HUES48 (cell line): ENCODE results near the gene CAMSAP2.

Experiments used
- H3K27ac ChIP-seq: one replicate; pipeline ENCODE4 v1.7.0; 2013; ENCODE audit warnings: low read depth, low read length, inconsistent platforms
- H3K27me3 ChIP-seq: 2 replicates; pipeline ENCODE4 v1.6.1; 2013; ENCODE audit warnings: mild to moderate bottlenecking, low read length; ENCODE audit not compliant: control insufficient read depth, insufficient read depth
- H3K36me3 ChIP-seq: 2 replicates; pipeline ENCODE4 v1.6.1; 2013; ENCODE audit warnings: low read length; ENCODE audit not compliant: control insufficient read depth, insufficient read depth
- H3K4me1 ChIP-seq: 2 replicates; pipeline ENCODE4 v1.6.1; 2013; ENCODE audit warnings: mild to moderate bottlenecking, low read length; ENCODE audit not compliant: control insufficient read depth, insufficient read depth
- H3K4me3 ChIP-seq: 2 replicates; pipeline ENCODE4 v1.5.1; 2013; ENCODE audit warnings: mild to moderate bottlenecking, low read depth, low read length
- H3K9ac ChIP-seq: 2 replicates; pipeline ENCODE4 v1.6.1; 2013; ENCODE audit warnings: mild to moderate bottlenecking, low read depth, low read length, moderate library complexity
- H3K9me3 ChIP-seq: 2 replicates; pipeline ENCODE4 v1.6.1; 2013; ENCODE audit warnings: low read length; ENCODE audit not compliant: control insufficient read depth, insufficient read depth

The CAMSAP2 gene

DNA sequence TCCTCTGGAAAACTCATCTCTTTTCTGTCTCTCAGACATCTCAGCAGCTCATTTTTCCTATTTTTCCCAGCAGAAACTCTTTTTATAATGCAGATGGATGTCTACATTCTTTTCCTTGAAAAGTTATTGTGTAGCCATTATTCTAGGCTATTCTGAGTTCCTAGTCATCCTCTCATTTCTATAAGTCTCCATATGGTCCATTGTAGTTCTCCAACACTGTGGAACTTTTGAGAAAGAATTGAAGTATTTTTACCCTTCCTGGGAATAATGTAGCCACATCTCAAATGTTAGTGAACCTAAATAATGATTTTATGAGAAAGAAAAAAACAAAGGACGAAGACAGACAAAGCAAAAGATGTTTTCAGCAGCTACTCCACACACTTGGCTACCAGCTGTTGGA, 107.7 kb downstream of the CAMSAP2 start:
- peaks cover 63% of the 10 kb centered on the region for H3K36me3 ChIP-seq
- no peak overlapping the region for H3K9ac ChIP-seq
- peaks cover 12% of the 10 kb centered on the region; the same call in 1 of the 2 replicates for H3K4me1 ChIP-seq
- H3K9me3 ChIP-seq = no peaks in the 10 kb centered on the region
- no peaks in the 10 kb centered on the region for H3K27me3 ChIP-seq
- H3K4me3 ChIP-seq = no peak overlapping the region
- H3K27ac ChIP-seq = no peak overlapping the region

DNA sequence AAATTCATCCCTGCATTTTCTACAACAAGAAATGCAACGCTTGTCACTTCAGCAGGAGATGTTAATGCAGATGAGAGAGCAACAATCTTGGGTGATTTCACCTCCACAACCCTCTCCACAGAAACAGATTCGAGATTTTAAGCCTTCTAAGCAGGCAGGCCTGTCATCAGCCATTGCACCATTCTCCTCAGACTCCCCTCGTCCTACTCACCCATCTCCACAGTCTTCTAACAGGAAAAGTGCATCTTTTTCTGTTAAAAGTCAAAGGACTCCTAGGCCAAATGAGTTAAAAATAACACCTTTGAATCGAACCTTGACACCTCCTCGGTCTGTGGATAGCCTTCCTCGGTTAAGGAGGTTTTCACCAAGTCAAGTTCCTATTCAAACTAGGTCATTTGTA, 110.7 kb downstream of the CAMSAP2 start:
- H3K9ac ChIP-seq = no peak overlapping the region
- H3K27ac ChIP-seq = no peak overlapping the region
- peaks cover 77% of the 10 kb centered on the region for H3K36me3 ChIP-seq
- peaks cover 12% of the 10 kb centered on the region; the same call in 1 of the 2 replicates for H3K4me1 ChIP-seq
- no peaks in the 10 kb centered on the region for H3K27me3 ChIP-seq
- H3K4me3 ChIP-seq = no peak overlapping the region
- no peaks in the 10 kb centered on the region for H3K9me3 ChIP-seq

DNA sequence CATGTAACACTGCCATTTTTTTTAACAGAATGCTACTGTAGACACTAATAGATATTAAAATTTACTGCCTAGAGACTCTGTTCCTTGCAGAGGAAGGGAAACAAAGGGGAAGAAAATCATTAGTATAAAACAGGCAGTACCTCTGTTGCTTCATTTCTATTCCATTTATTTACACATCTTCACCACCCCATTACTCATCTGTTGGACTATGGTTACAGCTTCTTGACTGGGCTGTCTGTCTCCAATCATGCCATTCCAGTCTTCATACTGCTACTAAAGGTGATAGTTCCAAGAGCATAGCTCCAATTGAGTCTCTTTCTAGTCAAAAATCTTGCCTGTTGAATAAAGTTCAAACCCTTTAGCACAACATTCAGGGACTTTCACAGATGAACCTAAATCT, 111.9 kb downstream of the CAMSAP2 start:
- no peaks in the 10 kb centered on the region for H3K9me3 ChIP-seq
- H3K36me3 ChIP-seq = peaks cover 82% of the 10 kb centered on the region
- H3K9ac ChIP-seq = no peak overlapping the region
- H3K4me1 ChIP-seq = peaks cover 10% of the 10 kb centered on the region; the same call in 1 of the 2 replicates
- no peak overlapping the region for H3K27ac ChIP-seq
- no peak overlapping the region for H3K4me3 ChIP-seq
- H3K27me3 ChIP-seq = no peaks in the 10 kb centered on the region

DNA sequence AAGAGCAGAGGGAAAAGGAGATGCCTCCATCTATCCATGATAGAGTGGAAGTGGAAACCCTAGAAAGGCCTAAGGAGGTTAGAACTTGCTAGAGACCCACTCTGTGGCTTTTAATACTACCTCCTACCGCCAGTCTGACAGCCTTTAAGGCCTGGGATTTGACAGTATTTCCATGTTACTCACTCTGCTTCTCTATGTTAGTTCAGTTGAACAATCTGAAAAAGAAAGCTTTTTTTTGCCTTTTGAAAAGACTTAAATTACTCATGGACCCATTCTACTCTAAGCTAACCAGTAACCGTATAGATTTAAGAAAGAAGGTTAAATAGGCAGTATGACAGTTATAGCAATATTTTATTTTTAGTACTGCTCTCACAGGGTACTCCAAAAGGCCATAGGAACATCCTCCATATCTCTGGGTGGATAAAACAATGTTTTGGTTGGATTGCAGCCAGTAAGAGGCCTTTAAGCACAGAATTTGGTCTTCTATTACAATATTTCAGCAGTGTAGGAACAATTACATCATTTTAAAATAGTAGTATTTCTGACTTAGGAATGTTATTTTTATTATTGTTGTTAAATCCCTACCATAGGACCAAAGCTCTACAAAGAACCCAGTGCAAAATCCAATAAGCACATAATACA, 118.1 kb downstream of the CAMSAP2 start:
- Histone ChIP-seq H3K27me3 (no peaks in the 10 kb centered on the region), H3K36me3 (peaks cover 67% of the 10 kb centered on the region), H3K9ac (no peak overlapping the region)

DNA sequence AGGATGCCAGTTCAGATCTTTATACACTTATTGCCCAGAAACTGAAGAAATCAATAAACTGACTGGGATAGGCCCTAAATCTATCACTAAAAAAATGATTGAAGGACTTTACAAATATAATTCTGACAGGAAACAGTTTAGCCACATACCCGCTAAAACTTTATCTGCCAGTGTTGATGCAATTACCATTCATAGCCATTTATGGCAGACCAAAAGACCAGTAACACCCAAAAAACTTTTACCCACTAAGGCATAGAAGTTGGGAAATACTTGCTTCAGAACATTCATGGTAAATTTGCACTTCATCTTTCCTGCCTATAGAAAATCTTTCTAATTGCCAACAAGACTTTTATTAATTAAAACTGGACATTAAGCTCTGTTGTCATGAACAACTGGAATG, 119.1 kb downstream of the CAMSAP2 start:
- no peaks in the 10 kb centered on the region for H3K9me3 ChIP-seq
- no peak overlapping the region for H3K27ac ChIP-seq
- no peaks in the 10 kb centered on the region for H3K4me1 ChIP-seq
- no peaks in the 10 kb centered on the region for H3K27me3 ChIP-seq
- H3K36me3 ChIP-seq = peaks cover 58% of the 10 kb centered on the region
- H3K4me3 ChIP-seq = no peak overlapping the region
- H3K9ac ChIP-seq = no peak overlapping the region

More for the DNA sequence above, 118.1 kb downstream of the CAMSAP2 start:
- Histone ChIP-seq H3K4me1 (no peaks in the 10 kb centered on the region), H3K27ac (no peak overlapping the region), H3K4me3 (no peak overlapping the region), H3K9me3 (no peaks in the 10 kb centered on the region)

DNA sequence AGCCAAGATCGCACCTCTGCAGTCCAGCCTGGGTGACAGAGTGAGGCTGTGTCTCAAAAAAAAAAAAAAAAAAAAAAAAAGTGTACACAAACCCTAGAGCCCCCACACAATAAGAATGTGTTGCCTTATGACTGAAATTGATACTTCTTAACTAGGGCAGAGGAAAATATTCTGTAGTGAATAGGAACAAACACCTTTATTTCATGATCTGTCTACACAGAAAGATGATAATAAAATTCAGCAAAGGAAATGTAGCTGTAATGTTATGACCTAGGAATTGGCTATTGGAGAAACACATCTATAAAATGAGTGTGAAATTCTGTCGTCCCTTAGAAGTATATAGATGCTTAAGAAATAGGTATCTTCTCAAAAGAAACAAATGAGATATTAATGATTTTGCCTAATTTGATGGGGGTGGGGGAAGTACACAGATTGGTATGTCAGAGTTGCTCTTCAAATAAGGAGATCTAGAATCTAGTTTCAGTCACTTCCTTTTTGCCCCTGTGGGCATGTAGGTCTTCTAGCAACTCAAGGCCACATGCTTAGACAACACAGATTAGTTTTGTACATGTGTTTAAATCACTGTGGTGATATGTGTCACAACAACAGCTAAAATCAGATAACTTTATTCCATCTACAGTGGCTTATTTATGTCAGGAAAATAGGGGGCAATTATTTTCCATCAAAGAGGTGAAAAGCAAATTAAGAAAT, 123.4 kb downstream of the CAMSAP2 start:
- no peak overlapping the region for H3K27ac ChIP-seq
- H3K4me3 ChIP-seq = no peak overlapping the region
- H3K27me3 ChIP-seq = no peaks in the 10 kb centered on the region
- H3K9ac ChIP-seq = no peak overlapping the region
- H3K4me1 ChIP-seq = no peaks in the 10 kb centered on the region
- H3K36me3 ChIP-seq = peaks cover 20% of the 10 kb centered on the region
- no peaks in the 10 kb centered on the region for H3K9me3 ChIP-seq

DNA sequence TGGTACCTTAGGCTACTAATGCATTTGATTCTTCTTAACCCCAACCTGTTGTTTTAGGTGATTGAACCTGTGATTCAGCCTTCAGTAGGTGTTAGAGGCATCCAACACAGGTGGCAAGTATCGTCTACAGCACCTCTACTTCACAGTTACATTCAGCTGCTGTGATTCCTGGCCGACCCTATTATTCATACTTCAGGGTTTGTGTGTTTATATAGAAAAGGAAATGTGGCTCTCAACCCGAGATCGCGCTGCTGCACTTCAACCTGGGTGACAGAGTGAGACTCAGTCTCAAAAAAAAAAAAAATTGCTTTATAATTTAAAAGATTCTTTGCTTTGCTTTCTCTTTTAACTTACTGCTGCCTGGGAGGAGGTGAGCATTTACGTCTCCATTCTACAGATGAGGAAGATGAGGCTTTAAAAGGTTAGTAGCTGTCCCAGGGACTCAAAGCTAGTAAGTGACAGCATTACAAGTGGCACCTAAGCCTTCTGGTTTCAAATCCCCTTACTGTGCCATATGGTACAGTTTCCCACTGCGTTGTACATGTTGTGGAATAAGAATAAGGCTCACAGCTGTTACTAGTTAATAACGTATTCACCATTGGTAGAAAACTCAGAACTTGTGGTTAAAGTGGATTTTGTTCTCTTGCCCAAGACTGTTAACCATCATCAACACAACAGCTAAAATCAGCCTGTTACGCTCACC, 124.2 kb downstream of the CAMSAP2 start:
- no peaks in the 10 kb centered on the region for H3K9me3 ChIP-seq
- H3K4me1 ChIP-seq = no peaks in the 10 kb centered on the region
- no peak overlapping the region for H3K9ac ChIP-seq
- no peak overlapping the region for H3K4me3 ChIP-seq
- H3K27ac ChIP-seq = no peak overlapping the region
- no peaks in the 10 kb centered on the region for H3K27me3 ChIP-seq
- peaks cover 12% of the 10 kb centered on the region for H3K36me3 ChIP-seq

DNA sequence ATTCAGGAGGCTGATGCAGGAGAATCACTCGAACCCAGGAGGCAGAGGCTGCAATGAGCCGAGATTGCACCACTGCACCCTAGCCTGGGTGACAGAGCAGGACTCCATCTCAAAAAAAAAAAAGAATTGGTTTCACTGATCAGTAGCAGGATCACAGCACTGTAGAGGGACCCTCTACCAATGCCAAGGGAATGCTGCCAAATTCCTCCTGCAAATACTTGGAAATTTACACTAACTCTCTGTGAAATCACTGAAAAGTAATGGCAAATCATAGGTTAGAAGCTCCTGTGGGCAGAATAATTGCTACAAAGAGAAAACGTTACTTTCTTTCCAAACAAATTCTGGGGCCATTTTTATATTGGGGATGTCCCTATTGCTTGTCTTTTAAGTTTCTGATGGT, 127.4 kb downstream of the CAMSAP2 start:
- Histone ChIP-seq H3K27ac (no peak overlapping the region), H3K36me3 (peaks cover 4% of the 10 kb centered on the region; the same call in 1 of the 2 replicates), H3K9me3 (no peaks in the 10 kb centered on the region), H3K27me3 (no peaks in the 10 kb centered on the region), H3K9ac (no peak overlapping the region), H3K4me1 (no peaks in the 10 kb centered on the region), H3K4me3 (no peak overlapping the region)

DNA sequence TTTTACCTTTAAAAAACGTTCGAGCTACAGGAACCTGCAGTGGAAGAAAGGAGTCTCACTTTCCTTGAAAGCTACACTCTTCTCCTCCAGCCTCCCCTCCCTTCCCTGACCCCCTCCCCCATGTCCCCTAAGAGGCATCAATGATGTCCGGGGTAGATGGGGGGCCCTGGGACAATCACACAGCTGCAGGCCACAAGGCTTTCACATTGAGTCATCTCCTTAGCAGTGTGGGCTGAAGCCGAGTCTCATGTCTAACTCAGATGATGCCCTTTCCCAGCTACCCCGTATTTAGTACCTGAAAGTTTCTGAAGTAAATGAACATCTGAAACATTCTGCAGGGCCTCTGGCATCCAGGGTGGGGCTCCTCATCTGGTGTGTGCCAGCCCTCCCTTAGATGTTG, 127.8 kb downstream of the CAMSAP2 start:
- Histone ChIP-seq H3K4me3 (no peak overlapping the region), H3K4me1 (no peaks in the 10 kb centered on the region), H3K27ac (no peak overlapping the region), H3K27me3 (no peaks in the 10 kb centered on the region), H3K9ac (no peak overlapping the region), H3K9me3 (no peaks in the 10 kb centered on the region), H3K36me3 (peaks cover 4% of the 10 kb centered on the region; the same call in 1 of the 2 replicates)

DNA sequence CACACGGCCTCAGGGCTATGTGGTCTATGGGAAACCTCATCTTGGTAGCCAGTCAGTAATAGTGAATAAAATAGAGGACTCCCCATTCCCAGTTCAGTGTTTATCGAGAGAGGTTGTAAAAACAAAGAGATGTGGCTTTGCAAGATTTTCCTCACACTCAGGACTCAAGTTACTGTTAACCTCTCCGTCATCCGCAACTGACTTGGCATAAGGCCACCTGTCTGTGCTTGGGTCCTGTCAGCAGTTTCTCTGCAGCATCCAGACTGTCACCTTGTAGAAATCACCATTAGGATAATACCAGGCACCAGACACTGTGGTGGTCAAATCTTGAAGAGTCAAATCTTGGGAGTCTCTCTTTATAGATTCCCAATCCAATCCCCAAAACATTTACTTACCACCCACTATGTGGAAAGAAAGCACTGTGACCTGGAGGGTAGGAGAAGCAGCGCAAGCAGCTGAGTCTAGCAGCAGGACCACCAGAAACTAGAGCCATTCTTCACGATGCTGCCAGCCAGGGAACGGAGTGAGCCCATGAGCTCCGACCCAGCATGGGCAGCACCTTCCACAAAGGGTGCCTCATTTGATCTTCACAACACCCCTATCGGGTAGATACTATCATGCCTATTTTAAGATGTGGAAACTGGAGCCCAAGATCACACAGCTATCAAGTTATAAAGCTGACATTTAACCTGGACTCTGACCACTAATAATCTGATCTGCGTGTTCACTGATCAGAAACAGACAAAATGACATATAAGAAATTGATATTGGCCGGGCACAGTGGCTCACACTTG, 128.5 kb downstream of the CAMSAP2 start:
- Histone ChIP-seq H3K36me3 (peaks cover 4% of the 10 kb centered on the region; the same call in 1 of the 2 replicates), H3K9ac (no peak overlapping the region), H3K9me3 (no peaks in the 10 kb centered on the region), H3K4me3 (no peak overlapping the region), H3K4me1 (no peaks in the 10 kb centered on the region), H3K27ac (no peak overlapping the region), H3K27me3 (no peaks in the 10 kb centered on the region)
